HG03045 (cell line): ENCODE results near the gene CCND1.

Experiments used
- ATAC-seq: cut with Tn5 transposase; IDR thresholded peaks from one replicate; pipeline ENCODE4 v1.9.1; 2021; ENCODE audit warnings: mild to moderate bottlenecking, moderate library complexity; ENCODE audit not compliant: unreplicated experiment

Gene CCND1

GRCh38 chr11:69640260-69640994 is 529 bp upstream of the CCND1 start:
- no peak for ATAC-seq

- no peak for ATAC-seq
Observed at GRCh38 chr11:69641681-69642548, 959 bp downstream of the CCND1 start.

GRCh38 chr11:69642549-69642912 is 1.6 kb downstream of the CCND1 start:
- ATAC-seq, result no peak

GRCh38 chr11:69642913-69643632 is 2.1 kb downstream of the CCND1 start:
- no peak for ATAC-seq

- no peak for ATAC-seq
Observed at GRCh38 chr11:69643646-69644045, 2.7 kb downstream of the CCND1 start.

DNA sequence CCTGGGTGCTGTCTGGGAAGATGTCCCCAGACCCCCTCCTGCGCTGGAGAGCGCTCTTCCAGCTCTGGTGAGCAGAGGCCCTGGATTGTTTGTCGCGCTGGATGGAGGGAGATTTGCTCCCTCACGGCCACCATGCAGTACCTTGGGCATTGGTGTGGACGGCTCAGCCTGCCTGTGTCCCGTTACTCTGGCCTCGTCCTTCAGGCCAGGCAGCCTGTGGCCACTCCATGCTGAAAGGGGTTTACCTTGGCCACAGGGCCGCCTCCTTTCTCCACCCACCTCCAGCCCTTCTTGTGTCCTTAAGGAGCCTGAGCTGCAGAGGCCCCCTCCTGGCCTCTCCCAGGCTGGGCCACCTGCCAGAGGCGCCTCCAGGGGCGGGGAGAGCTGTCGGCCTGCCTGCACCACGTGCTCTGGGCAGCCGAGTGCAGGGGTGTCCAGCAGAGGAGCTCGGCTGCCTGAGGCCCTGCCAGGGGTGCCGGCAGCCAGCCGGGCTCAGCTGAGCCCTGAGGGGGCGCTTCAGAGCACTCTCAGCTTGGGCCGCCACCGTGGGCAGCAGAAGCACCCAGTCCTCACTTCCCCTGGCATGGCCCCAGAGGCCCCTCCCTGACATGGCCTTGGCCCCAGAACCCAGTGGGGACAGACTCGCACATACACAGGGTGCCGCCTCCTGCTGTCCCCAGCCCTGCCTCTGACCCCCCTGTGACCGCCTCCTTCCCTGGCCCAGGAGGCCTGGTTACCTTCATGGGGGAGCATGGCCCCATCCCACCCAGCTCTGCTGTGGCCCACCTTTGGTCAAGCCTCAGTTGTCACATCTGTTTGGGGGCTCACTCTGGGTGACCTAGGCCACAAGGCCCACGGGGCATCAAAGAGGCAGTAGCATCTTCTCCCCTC is 3.4 kb downstream of the CCND1 start:
- no peak for ATAC-seq

DNA sequence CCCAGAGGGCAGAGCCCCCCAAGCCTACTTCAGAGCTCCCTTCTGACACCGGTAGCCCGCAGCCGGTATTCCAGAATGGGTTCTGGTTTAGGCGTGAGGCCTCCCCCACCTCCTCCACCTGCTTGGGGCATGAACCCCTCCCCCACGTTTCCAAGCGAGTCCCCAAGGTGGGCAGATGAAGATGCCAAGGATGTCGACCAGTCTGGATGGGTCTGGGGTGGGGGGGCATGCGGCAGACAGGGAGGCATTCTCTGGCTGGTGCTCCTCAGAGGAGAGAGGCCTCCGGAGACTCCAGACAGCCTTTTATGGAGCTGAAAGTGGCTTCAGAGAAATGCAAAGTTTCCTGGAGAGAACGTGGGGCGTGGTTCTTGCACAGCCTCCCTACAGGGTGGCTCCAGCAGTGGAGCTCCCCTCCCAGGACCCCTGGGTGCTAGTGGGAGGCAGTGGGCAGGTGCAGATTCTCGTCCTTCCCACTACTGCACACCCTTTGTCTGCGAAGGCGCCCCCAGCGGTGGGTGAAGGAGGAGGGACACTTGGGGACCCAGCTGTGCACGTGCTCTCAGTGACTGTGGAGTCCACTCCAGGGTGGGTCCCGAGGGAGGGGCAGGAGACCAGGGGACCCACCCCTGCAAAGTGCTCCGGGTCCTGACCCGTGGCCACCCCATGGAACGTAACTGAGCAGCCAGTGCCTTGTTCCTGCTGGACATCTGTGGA is 4.2 kb downstream of the CCND1 start:
- no peak for ATAC-seq

GRCh38 chr11:69645801-69646492 is 5.0 kb downstream of the CCND1 start:
- no peak for ATAC-seq

GRCh38 chr11:69646493-69647389 is 5.8 kb downstream of the CCND1 start:
- ATAC-seq, result no peak

DNA sequence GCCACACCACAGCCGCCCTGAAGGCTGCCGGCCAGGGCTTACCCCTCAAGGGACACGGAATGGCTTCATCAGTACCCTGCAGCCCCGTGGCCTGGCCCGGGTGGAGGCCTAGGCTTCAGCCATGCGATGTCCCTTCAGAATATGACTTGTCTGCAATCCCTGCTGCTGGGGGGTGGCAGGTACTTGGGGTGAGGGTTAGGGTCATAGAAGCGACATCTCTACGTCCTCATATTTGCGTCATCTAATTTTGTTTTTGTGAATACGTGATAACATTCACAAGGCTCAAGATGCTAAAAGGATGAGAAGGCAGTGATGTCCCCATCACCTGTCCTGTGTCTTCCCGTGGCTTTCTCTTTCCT is 6.4 kb downstream of the CCND1 start:
- no peak for ATAC-seq

DNA sequence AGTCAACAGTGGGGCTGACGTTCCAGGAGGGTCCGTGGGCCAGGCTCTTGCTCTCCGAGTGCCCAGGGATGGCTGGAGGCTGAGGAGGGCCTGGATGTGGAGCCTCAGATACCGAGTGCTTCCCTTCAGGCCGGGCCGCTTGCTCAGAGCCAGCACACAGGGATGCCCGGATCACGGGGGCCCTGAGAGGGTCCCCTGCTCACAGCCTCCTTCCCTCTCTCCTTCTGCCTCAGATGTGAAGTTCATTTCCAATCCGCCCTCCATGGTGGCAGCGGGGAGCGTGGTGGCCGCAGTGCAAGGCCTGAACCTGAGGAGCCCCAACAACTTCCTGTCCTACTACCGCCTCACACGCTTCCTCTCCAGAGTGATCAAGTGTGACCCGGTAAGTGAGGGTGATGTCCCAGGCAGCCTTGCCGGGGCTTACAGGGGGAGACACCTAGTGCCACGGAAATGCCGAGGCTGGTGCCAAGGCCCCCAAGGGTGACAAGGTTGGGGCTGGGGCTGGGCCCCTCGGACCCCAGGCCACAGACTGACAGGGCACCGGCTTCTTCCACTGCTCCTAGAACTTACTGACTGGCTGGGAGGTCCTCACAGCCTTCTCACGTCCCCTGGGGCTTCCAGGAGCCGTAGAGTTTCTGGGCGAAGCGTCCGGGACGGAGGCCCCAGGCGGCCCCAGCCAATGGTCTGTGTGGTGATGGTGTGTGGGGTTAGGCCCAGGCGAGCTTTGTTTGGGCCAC is 7.0 kb downstream of the CCND1 start:
- no peak for ATAC-seq

- no peak for ATAC-seq
Observed at GRCh38 chr11:69648679-69649575, 8.0 kb downstream of the CCND1 start.

DNA sequence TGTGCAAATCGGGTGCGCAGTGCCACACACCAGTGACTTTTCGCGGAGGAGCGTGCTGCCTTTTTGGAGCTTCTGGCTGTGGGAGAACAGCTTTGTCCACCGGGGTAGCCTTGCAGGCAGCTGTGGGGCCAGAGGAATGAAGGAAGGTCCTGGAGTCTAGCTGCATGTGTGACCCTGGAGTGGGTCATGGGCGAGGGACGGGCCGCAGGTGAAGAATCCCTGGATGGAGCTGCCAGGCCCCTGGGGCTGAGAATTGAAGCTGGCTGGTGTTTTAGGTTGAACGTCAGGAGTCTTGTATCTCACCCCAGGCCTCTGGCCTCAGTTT is 8.6 kb downstream of the CCND1 start:
- ATAC-seq, result no peak

- no peak for ATAC-seq
Observed at GRCh38 chr11:69650081-69650831, 9.3 kb downstream of the CCND1 start.

- ATAC-seq, result no peak
Observed at GRCh38 chr11:69650832-69651344, 9.9 kb downstream of the CCND1 start.
